ENCODE results near the gene FGD3.

DNA sequence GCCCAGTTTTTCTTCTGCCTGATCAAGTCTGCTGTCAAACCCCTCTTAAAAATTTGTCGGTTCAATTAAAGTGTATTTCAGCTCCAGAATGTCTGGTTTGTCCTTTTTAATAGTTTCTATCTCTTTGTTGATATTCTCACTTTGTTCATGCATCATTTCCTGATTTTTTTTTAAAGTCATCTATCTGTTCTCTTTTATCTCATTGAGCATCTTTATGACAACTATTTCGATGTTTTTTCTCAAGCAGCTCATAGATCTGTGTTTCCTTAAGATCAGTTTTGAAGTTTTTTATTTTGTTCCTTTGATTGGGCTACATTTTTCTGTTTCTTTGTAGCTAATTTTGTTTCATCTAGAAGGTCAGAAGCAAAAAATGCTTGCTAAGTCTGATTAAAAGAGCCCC is 53.7 kb downstream of the FGD3 start:
- TF ChIP-seq, protein P1, sequence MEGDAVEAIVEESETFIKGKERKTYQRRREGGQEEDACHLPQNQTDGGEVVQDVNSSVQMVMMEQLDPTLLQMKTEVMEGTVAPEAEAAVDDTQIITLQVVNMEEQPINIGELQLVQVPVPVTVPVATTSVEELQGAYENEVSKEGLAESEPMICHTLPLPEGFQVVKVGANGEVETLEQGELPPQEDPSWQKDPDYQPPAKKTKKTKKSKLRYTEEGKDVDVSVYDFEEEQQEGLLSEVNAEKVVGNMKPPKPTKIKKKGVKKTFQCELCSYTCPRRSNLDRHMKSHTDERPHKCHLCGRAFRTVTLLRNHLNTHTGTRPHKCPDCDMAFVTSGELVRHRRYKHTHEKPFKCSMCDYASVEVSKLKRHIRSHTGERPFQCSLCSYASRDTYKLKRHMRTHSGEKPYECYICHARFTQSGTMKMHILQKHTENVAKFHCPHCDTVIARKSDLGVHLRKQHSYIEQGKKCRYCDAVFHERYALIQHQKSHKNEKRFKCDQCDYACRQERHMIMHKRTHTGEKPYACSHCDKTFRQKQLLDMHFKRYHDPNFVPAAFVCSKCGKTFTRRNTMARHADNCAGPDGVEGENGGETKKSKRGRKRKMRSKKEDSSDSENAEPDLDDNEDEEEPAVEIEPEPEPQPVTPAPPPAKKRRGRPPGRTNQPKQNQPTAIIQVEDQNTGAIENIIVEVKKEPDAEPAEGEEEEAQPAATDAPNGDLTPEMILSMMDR (IDR thresholded peaks at IDR 0.05; ENCODE audit: insufficient read depth, low read depth, low read length) = no peak
- TF ChIP-seq EZH2 (IDR thresholded peaks at IDR 0.05; ENCODE audit: insufficient read depth, low read length) = no peak

Measured in astrocyte (in vitro differentiated cells and primary cell).